T-helper 9 cell (primary cell): ENCODE data around the gene ZCWPW1.
A peak's percentile ranks its signal among the peaks of the same experiment; 100 is the strongest.

Source experiments
- DNase-seq: peaks from one replicate; pipeline ENCODE4 v3.0.0-alpha.2; 2020
- total RNA-seq, 2 donors: gene quantifications; one replicate each; lab custom pipeline; 2026; lab: John Stamatoyannopoulos, UW

The ZCWPW1 gene
- 7.0 to 11.5 reads per million in 2 donors for total RNA-seq

GRCh38 chr7:100428199-100428966 lies at the start of gene ZCWPW1:
TSS of gene ZCWPW1 (minus strand) at chr7:100428703. CDS start at chr7:100420649, 8,054 bp downstream.
- DNase-seq = peak; percentile 93

- no peak for DNase-seq
Measured at GRCh38 chr7:100477871-100478267, 49.4 kb upstream of the ZCWPW1 start.

- DNase-seq = peak; percentile 37
Measured at GRCh38 chr7:100476903-100477870, 48.7 kb upstream of the ZCWPW1 start.

GRCh38 chr7:100476101-100476780 lies 47.7 kb upstream of the ZCWPW1 start:
- no peak for DNase-seq

GRCh38 chr7:100475549-100475948 lies 47.0 kb upstream of the ZCWPW1 start:
- DNase-seq = no peak

GRCh38 chr7:100472854-100473499 lies 44.5 kb upstream of the ZCWPW1 start:
- DNase-seq = no peak

GRCh38 chr7:100472121-100472851 lies 43.8 kb upstream of the ZCWPW1 start:
- DNase-seq = no peak

GRCh38 chr7:100471021-100471420 lies 42.5 kb upstream of the ZCWPW1 start:
- no peak for DNase-seq

GRCh38 chr7:100469227-100470044 lies 40.9 kb upstream of the ZCWPW1 start:
- peak; percentile 91 for DNase-seq

GRCh38 chr7:100467638-100468373 lies 39.3 kb upstream of the ZCWPW1 start:
- DNase-seq = no peak

- DNase-seq = no peak
Measured at GRCh38 chr7:100466653-100467605, 38.4 kb upstream of the ZCWPW1 start.

GRCh38 chr7:100465702-100466311 lies 37.3 kb upstream of the ZCWPW1 start:
- DNase-seq = no peak

- no peak for DNase-seq
Measured at GRCh38 chr7:100465299-100465698, 36.8 kb upstream of the ZCWPW1 start.

GRCh38 chr7:100464791-100465190 lies 36.3 kb upstream of the ZCWPW1 start:
- DNase-seq = no peak

GRCh38 chr7:100464210-100464660 lies 35.7 kb upstream of the ZCWPW1 start, which contains the start of gene SPACDR:
TSS of gene SPACDR (minus strand) at chr7:100464260. CDS start at chr7:100464025, 235 bp downstream.
- DNase-seq = no peak

- no peak for DNase-seq
Measured at GRCh38 chr7:100457033-100457432, 28.5 kb upstream of the ZCWPW1 start.

GRCh38 chr7:100456562-100456961 lies 28.1 kb upstream of the ZCWPW1 start:
- DNase-seq = no peak

- DNase-seq = no peak
Measured at GRCh38 chr7:100455206-100455605, 26.7 kb upstream of the ZCWPW1 start.
